CD4-positive, alpha-beta T cell (primary cell): ENCODE measurements around the gene AQP1. TPM values are rescaled to one million over a fixed set of nuclear protein-coding genes. Genes with fewer than 3 reads are reported as not detected.

Experiments
- ATAC-seq: fragments of 200-7000 bp; cut with Tn5 transposase; one replicate; pipeline ENCODE4 v1.10.0; 2022; ENCODE audit warnings: mild to moderate bottlenecking; ENCODE audit not compliant: poor library complexity
- CTCF ChIA-PET: fragments of 350-600 bp; sonication (Branson Sonifier 250); formaldehyde crosslinking; loops from one replicate; lab custom pipeline; 2021; ENCODE audit warnings: antibody characterized with exemption, inconsistent platforms; lab: Charles Lee
- POLR2A ChIA-PET: fragments of 350-600 bp; sonication (Branson Sonifier 250); formaldehyde crosslinking; loops from one replicate; lab custom pipeline; 2021; ENCODE audit warnings: antibody characterized with exemption, inconsistent platforms; lab: Charles Lee
- DNase-seq, 14 experiments: peaks; one replicate each; pipeline ENCODE4 v3.0.0-alpha.2; 2013 to 2020; ENCODE audit warnings: mixed read lengths in 2 of 14
- H3K27ac ChIP-seq, 2 donors: one replicate each; pipeline versions ENCODE4 v1.5.1 to v1.7.0; 2013; ENCODE audit warnings: low read length in 2 of 2, low read depth in 1 of 2, mild to moderate bottlenecking in 1 of 2
- H3K27me3 ChIP-seq, 2 experiments: 1 replicate in 1 of 2; 2 replicates in 1 of 2; pipeline versions ENCODE4 v1.6.1 to v1.7.0; 2013; ENCODE audit warnings: low read length in 2 of 2, control low read depth in 1 of 2, mild to moderate bottlenecking in 1 of 2, moderate library complexity in 1 of 2; ENCODE audit not compliant: insufficient read depth in 2 of 2, control insufficient read depth in 1 of 2
- H3K36me3 ChIP-seq: one replicate; pipeline ENCODE4 v1.6.1; 2013; ENCODE audit warnings: low read length, control low read depth; ENCODE audit not compliant: insufficient read depth
- H3K4me1 ChIP-seq: one replicate; pipeline ENCODE4 v1.6.1; 2013; ENCODE audit warnings: low read length, control low read depth; ENCODE audit not compliant: insufficient read depth
- H3K4me3 ChIP-seq: one replicate; pipeline ENCODE4 v1.5.1; 2013; ENCODE audit warnings: mild to moderate bottlenecking, low read length, moderate library complexity
- H3K9me3 ChIP-seq, 2 experiments: 1 replicate in 1 of 2; 2 replicates in 1 of 2; pipeline versions ENCODE4 v1.6.1 to v1.7.0; 2013; ENCODE audit warnings: low read length in 2 of 2, mild to moderate bottlenecking in 2 of 2, control low read depth in 1 of 2, moderate library complexity in 1 of 2; ENCODE audit not compliant: control insufficient read depth in 1 of 2, insufficient read depth in 1 of 2
- H3K27ac Mint-ChIP-seq: one replicate; pipeline ENCODE4 v1.8.0; 2020; ENCODE audit warnings: mixed read lengths
- H3K27me3 Mint-ChIP-seq: one replicate; pipeline ENCODE4 v1.8.0; 2021; ENCODE audit warnings: mixed read lengths
- H3K36me3 Mint-ChIP-seq: one replicate; pipeline ENCODE4 v1.8.0; 2021; ENCODE audit warnings: low read depth, mixed read lengths
- H3K4me1 Mint-ChIP-seq: one replicate; pipeline ENCODE4 v1.8.0; 2021; ENCODE audit warnings: low read depth, mixed read lengths
- H3K4me3 Mint-ChIP-seq: one replicate; pipeline ENCODE4 v1.8.0; 2020; ENCODE audit warnings: mild to moderate bottlenecking, mixed read lengths
- H3K9me3 Mint-ChIP-seq: one replicate; pipeline ENCODE4 v1.8.0; 2020; ENCODE audit warnings: mixed read lengths
- CTCF ChIP-seq: fragments of 200-600 bp; IDR thresholded peaks from one replicate; pipeline ENCODE4 v1.8.0; 2022; ENCODE audit warnings: antibody characterized with exemption, mild to moderate bottlenecking
- intact Hi-C, 2 experiments: fragments of 100-400 bp; cut with DNase I in 1 of 2; cut with micrococcal nuclease in 1 of 2; formaldehyde crosslinking; loops; one replicate each; pipeline versions ENCODE4 v1.15.1 to v1.9.0; 2023 to 2025; cut with DNase I, micrococcal nuclease
- total RNA-seq, 174 experiments: library from RNA in 2 of 174; stranded (reverse) in 2 of 174; gene quantifications; one replicate each; pipeline ENCODE4 v1.2.3 and lab custom pipeline; 2021 to 2026

Gene AQP1
- total RNA-seq, 2 experiments from 2014 or later, result 0.17 to 0.22 TPM

- Histone ChIP-seq H3K27ac (no peak overlapping the region), H3K4me1 (no peaks in the 10 kb centered on the region), H3K36me3 (no peaks in the 10 kb centered on the region), H3K9me3 (no peaks in the 10 kb centered on the region), H3K4me3 (no peak overlapping the region), H3K27me3 (no peaks in the 10 kb centered on the region)
- ChIA-PET POLR2A (no interaction called here), CTCF (no interaction called here)
- no peak for TF ChIP-seq CTCF
- no peaks in the 10 kb centered on the region for H3K9me3 Mint-ChIP-seq
- H3K27me3 Mint-ChIP-seq, result no peaks in the 10 kb centered on the region
- DNase-seq (no peak), ATAC-seq (no peak)
- intact Hi-C loops, result no loop called here
- H3K27ac Mint-ChIP-seq, result no peak overlapping the region
- no peak overlapping the region for H3K4me3 Mint-ChIP-seq
- no peaks in the 10 kb centered on the region for H3K36me3 Mint-ChIP-seq
- H3K4me1 Mint-ChIP-seq, result no peaks in the 10 kb centered on the region
Measured at GRCh38 chr7:30873656-30874055, 38.0 kb upstream of the AQP1 start.

- ChIA-PET POLR2A (no interaction called here), CTCF (no interaction called here)
- Histone ChIP-seq H3K4me3 (no peak overlapping the region), H3K4me1 (no peaks in the 10 kb centered on the region), H3K27ac (no peak overlapping the region), H3K9me3 (no peaks in the 10 kb centered on the region), H3K36me3 (no peaks in the 10 kb centered on the region), H3K27me3 (no peaks in the 10 kb centered on the region)
- no peak for TF ChIP-seq CTCF
- no peaks in the 10 kb centered on the region for H3K27me3 Mint-ChIP-seq
- H3K4me3 Mint-ChIP-seq, result no peak overlapping the region
- no peaks in the 10 kb centered on the region for H3K4me1 Mint-ChIP-seq
- H3K27ac Mint-ChIP-seq, result no peak overlapping the region
- no peak for DNase-seq
- intact Hi-C loops, result no loop called here
- H3K9me3 Mint-ChIP-seq, result no peaks in the 10 kb centered on the region
- no peak for ATAC-seq
- H3K36me3 Mint-ChIP-seq, result no peaks in the 10 kb centered on the region
Measured at GRCh38 chr7:30874656-30875302, 36.9 kb upstream of the AQP1 start.

DNA sequence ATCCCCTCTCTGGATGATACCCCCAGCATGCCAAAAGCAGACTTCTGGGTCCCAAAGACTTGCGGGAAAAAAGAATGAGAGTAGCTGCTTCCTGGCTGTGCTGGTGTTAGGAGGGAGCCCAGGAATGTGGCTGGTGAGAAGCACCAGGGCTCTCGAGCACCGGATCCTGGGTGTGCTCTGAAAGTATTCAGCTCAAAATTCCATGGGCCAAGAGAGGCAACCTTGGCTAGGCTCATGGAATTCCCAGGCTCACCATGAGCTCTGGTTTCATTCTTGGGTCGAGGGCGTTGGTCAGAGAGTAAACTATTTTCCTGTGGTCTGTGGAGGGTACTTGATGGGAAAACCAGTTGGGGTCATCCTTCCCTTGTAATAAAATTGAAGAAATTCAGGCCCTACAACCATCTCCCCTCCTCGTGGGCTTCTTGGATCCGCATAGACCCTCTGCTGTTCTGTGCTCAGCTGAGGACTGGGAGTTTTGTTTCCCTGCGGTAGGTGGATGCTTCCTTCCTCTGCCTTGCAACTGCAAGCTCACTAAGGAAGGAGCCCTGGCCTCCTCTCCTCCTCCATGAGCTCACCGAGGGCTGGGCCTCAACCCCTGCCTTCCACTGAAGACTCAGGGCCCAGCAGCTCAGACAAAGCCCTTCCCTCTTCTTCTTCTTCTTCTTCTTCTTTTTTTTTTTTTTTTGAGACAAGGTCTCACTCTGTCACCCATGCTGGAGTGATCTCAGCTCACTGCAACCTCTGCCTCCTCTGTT lies 34.5 kb upstream of the AQP1 start:
- Mint-ChIP-seq H3K4me3 (no peak overlapping the region), H3K4me1 (no peaks in the 10 kb centered on the region), H3K27me3 (no peaks in the 10 kb centered on the region), H3K27ac (no peak overlapping the region), H3K9me3 (no peaks in the 10 kb centered on the region), H3K36me3 (no peaks in the 10 kb centered on the region)
- no peak for TF ChIP-seq CTCF
- Histone ChIP-seq H3K27me3 (no peaks in the 10 kb centered on the region), H3K4me1 (no peaks in the 10 kb centered on the region), H3K4me3 (no peak overlapping the region), H3K9me3 (no peaks in the 10 kb centered on the region), H3K36me3 (no peaks in the 10 kb centered on the region), H3K27ac (no peak overlapping the region)
- no peak for ATAC-seq
- intact Hi-C loops, result no loop called here
- CTCF ChIA-PET, result no interaction called here
- POLR2A ChIA-PET, result no interaction called here
- DNase-seq, result no peak
